ENCODE data around the gene LONP1.

- TF ChIP-seq CTCF (tag by site-specific recombination; IDR thresholded peaks at IDR 0.05) (peak; percentile 99), ZSCAN18 (tag by site-specific recombination; IDR thresholded peaks at IDR 0.05) (no peak), TCF7L2 (IDR thresholded peaks at IDR 0.05; ENCODE audit: borderline replicate concordance, low read depth, low read length) (no peak), ZFP37 (tag by site-specific recombination; IDR thresholded peaks at IDR 0.05) (0 out of 2 replicates have a peak, but pooled peaks have one; percentile 17), ZBTB49 (tag by site-specific recombination; IDR thresholded peaks at IDR 0.05; ENCODE audit: low read depth) (no peak), ZNF23 (tag by site-specific recombination; IDR thresholded peaks at IDR 0.05; ENCODE audit: borderline replicate concordance) (no peak), SETDB1 (IDR thresholded peaks at IDR 0.05; ENCODE audit: insufficient read length, low read length) (no peak), GLI2 (tag by site-specific recombination; IDR thresholded peaks at IDR 0.05; ENCODE audit: borderline replicate concordance, low read depth) (no peak), MEIS1 (CRISPR knock-in tag; IDR thresholded peaks at IDR 0.05; ENCODE audit: borderline replicate concordance) (no peak), ZNF140 (tag by site-specific recombination; IDR thresholded peaks at IDR 0.05) (no peak), ZNF416 (tag by site-specific recombination; IDR thresholded peaks at IDR 0.05) (no peak), GLI4 (tag by site-specific recombination; IDR thresholded peaks at IDR 0.05) (no peak), ZXDB (tag by site-specific recombination; IDR thresholded peaks at IDR 0.05) (peak; percentile 68)
Observed at GRCh38 chr19:5719961-5720790, at the start of gene LONP1, which contains the start of gene CATSPERD.
